Measurements from ENCODE around the gene TEK. TPM values are rescaled to one million over a fixed set of nuclear protein-coding genes. Genes with fewer than 3 reads are reported as not detected.
"Not testable (repeated sequence)": the region's sequence is repeated elsewhere in the genome, so short reads cannot be mapped to it uniquely, and the experiment has no call there.

Gene TEK
- total RNA-seq, 1 experiment from 2014 or later, result 0.07 TPM

DNA sequence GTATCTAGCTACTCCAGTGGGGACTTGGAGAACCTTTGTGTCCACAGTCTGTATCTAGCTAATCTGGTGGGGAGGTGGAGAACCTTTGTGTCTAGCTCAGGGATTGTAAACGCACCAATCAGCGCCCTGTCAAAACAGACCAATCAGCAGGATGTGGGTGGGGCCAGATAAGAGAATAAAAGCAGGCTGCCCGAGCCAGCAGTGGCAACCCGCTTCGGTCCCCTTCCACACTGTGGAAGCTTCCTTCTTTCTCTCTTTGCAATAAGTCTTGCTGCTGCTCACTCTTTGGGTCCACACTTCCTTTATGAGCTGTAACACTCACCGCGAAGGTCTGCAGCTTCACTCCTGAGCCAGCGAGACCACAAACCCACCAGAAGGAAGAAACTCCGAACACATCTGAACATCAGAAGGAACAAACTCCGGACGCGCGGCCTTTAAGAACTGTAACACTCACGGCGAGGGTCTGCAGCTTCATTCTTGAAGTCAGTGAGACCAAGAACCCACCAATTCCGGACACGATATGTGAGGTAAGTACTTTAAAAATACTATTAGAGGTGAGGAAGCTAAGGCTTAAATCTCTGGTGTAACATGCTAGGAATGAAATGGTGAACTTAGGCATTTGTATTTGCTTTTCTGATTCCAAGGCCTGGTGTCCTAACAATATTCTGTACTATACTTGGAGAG is 15.5 kb upstream of the TEK start:
- ATAC-seq; H3K9me3 ChIP-seq (ENCODE audit: low read length); H2AFZ ChIP-seq (ENCODE audit: low read length); DNase-seq; BruUV-seq (replicated peaks); H3K79me2 ChIP-seq (ENCODE audit: low read length); H3K9ac ChIP-seq (ENCODE audit: low read length); H4K20me1 ChIP-seq (ENCODE audit: low read length); H3K4me2 ChIP-seq (ENCODE audit: low read length); POLR2A ChIA-PET (ENCODE audit: unreplicated experiment); H3K9me2 ChIP-seq (replicated peaks; ENCODE audit: low read length); CTCF ChIA-PET; H3K4me3 ChIP-seq (ENCODE audit: low read length); H3F3A ChIP-seq (ENCODE audit: low read length, unreplicated experiment); H3K27me3 ChIP-seq (ENCODE audit: low read length); intact Hi-C loops (cut with micrococcal nuclease); H3K36me3 ChIP-seq (ENCODE audit: low read depth, low read length): not testable (repeated sequence)
- H3K4me1 ChIP-seq (ENCODE audit: insufficient read depth, low read length), result peaks cover 21% of the 10 kb centered on the region
- 0 out of 2 replicates have a peak overlapping the region, but pooled peaks have one; percentile 76 for H3K27ac ChIP-seq (ENCODE audit: low read length)

DNA sequence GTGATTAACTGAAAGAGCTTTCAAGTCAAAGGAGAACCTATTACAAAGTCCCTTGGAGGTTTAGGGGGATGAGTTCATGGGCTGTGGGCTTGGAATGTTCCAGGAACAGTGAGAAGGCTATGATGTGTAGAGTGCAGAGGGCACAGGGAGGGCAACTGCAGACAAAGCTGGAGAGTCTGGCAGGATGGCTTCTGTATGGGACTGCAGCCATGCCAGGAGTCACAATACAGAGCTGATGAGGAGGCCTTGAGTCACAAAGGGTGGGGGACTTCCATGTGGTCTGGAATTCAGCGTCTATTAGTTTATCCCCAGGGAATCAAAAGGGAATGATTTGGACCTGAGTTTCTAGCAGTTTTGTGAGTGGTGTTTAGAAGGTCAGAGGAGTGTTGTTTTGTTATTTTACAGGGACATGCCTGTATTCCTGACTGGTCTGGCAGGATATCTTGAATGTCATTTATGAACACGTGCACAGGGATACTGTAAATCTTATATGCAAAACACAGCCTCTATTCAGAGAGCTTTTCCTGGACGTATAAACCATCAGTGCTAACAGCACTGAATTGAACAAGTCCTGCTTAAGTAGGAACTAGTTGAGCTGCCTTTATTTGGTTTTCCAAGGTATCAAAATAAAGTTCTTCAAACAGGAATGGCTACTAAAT is 14.3 kb upstream of the TEK start:
- H3K4me3 ChIP-seq (ENCODE audit: low read length), result no peak overlapping the region
- H3K9me3 ChIP-seq (ENCODE audit: low read length), result no peaks in the 10 kb centered on the region
- H3K4me1 ChIP-seq (ENCODE audit: insufficient read depth, low read length), result peaks cover 21% of the 10 kb centered on the region
- H3K9me2 ChIP-seq (replicated peaks; ENCODE audit: low read length), result no peaks in the 10 kb centered on the region
- peak overlapping the region; percentile 24; the same call in 1 of the 2 replicates for H3K9ac ChIP-seq (ENCODE audit: low read length)
- no peak for TF ChIP-seq EZH2phosphoT487 (IDR thresholded peaks at IDR 0.05; ENCODE audit: borderline replicate concordance, low read length)
- TF ChIP-seq EZH2 (IDR thresholded peaks at IDR 0.05; ENCODE audit: low read length, unreplicated experiment), result no peak
- TF ChIP-seq, protein P1, sequence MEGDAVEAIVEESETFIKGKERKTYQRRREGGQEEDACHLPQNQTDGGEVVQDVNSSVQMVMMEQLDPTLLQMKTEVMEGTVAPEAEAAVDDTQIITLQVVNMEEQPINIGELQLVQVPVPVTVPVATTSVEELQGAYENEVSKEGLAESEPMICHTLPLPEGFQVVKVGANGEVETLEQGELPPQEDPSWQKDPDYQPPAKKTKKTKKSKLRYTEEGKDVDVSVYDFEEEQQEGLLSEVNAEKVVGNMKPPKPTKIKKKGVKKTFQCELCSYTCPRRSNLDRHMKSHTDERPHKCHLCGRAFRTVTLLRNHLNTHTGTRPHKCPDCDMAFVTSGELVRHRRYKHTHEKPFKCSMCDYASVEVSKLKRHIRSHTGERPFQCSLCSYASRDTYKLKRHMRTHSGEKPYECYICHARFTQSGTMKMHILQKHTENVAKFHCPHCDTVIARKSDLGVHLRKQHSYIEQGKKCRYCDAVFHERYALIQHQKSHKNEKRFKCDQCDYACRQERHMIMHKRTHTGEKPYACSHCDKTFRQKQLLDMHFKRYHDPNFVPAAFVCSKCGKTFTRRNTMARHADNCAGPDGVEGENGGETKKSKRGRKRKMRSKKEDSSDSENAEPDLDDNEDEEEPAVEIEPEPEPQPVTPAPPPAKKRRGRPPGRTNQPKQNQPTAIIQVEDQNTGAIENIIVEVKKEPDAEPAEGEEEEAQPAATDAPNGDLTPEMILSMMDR (conservative IDR thresholded peaks at IDR 0.05; ENCODE audit: low read depth, low read length), result no peak
- DNase-seq (peak; percentile 80), ATAC-seq (peak; percentile 94)
- H3K27ac ChIP-seq (ENCODE audit: low read length), result peak overlapping the region; percentile 76
- CTCF ChIA-PET, result no interaction called here
- no TSS peak for BruUV-seq (replicated peaks)
- H3K27me3 ChIP-seq (ENCODE audit: low read length), result no peaks in the 10 kb centered on the region
- H4K20me1 ChIP-seq (ENCODE audit: low read length), result no peaks in the 10 kb centered on the region
- no peaks in the 10 kb centered on the region for H3K79me2 ChIP-seq (ENCODE audit: low read length)
- peak overlapping the region; percentile 27 for H2AFZ ChIP-seq (ENCODE audit: low read length)
- H3K4me2 ChIP-seq (ENCODE audit: low read length), result peak overlapping the region; percentile 51
- POLR2A ChIA-PET (ENCODE audit: unreplicated experiment), result interaction anchor here (0.6 kb wide), 2 partner anchors 9 to 41 kb away, joined by 3 to 4 read pairs; no protein-coding TSS in a partner anchor
- intact Hi-C loops (cut with micrococcal nuclease), result no loop called here
- no peaks in the 10 kb centered on the region for H3F3A ChIP-seq (ENCODE audit: low read length, unreplicated experiment)
- no peaks in the 10 kb centered on the region for H3K36me3 ChIP-seq (ENCODE audit: low read depth, low read length)

DNA sequence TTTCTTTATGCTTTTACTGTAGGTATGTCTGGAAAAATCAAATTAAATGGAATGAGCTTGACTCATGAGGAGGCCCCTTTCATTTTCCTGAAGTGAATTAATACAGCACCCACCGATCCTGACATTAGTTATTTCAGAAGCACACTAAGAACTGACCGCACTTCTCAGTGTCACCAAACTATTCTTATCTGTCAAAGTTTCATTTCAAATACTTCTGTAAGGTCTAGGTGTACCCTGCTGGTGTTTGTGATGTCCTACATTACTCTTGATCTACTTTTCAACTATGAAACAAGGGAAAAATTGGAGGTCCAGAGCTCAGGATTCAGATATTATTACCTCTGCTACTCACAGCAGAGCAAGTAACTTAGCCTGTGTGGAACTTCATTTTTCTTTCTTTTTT is 1.8 kb upstream of the TEK start:
- H3K4me3 ChIP-seq (ENCODE audit: low read length), result no peak overlapping the region
- DNase-seq, result no peak
- H3K36me3 ChIP-seq (ENCODE audit: low read depth, low read length), result no peaks in the 10 kb centered on the region
- POLR2A ChIA-PET (ENCODE audit: unreplicated experiment), result no interaction called here
- H3K9me2 ChIP-seq (replicated peaks; ENCODE audit: low read length), result no peaks in the 10 kb centered on the region
- H2AFZ ChIP-seq (ENCODE audit: low read length), result no peak overlapping the region
- H3F3A ChIP-seq (ENCODE audit: low read length, unreplicated experiment), result no peaks in the 10 kb centered on the region
- TF ChIP-seq, protein P1 (conservative IDR thresholded peaks at IDR 0.05; ENCODE audit: low read depth, low read length), result no peak
- TF ChIP-seq EZH2phosphoT487 (IDR thresholded peaks at IDR 0.05; ENCODE audit: borderline replicate concordance, low read length) (no peak), EZH2 (IDR thresholded peaks at IDR 0.05; ENCODE audit: low read length, unreplicated experiment) (no peak)
- no peaks in the 10 kb centered on the region for H4K20me1 ChIP-seq (ENCODE audit: low read length)
- intact Hi-C loops (cut with micrococcal nuclease), result no loop called here
- H3K9ac ChIP-seq (ENCODE audit: low read length), result no peak overlapping the region
- H3K27me3 ChIP-seq (ENCODE audit: low read length), result no peaks in the 10 kb centered on the region
- peaks cover 8% of the 10 kb centered on the region; the same call in 1 of the 2 replicates for H3K4me1 ChIP-seq (ENCODE audit: insufficient read depth, low read length)
- H3K4me2 ChIP-seq (ENCODE audit: low read length), result no peak overlapping the region
- no peaks in the 10 kb centered on the region for H3K9me3 ChIP-seq (ENCODE audit: low read length)
- H3K79me2 ChIP-seq (ENCODE audit: low read length), result no peaks in the 10 kb centered on the region
- CTCF ChIA-PET, result no interaction called here
- no peak for ATAC-seq
- no TSS peak for BruUV-seq (replicated peaks)
- no peak overlapping the region for H3K27ac ChIP-seq (ENCODE audit: low read length)

Measured in PC-3 (cell line).